ENCODE data around the gene HTT.

HTT gene

GRCh38 chr4:3213661-3214250 lies 139.3 kb downstream of the HTT start:
- FAIRE-seq (no peak), DNase-seq (ENCODE audit: insufficient read length, low spot score) (no peak)

GRCh38 chr4:3215256-3215655 lies 140.8 kb downstream of the HTT start:
- DNase-seq (ENCODE audit: insufficient read length, low spot score) (no peak), FAIRE-seq (no peak)

GRCh38 chr4:3215733-3216132 lies 141.3 kb downstream of the HTT start:
- no peak for DNase-seq (ENCODE audit: insufficient read length, low spot score)
- no peak for FAIRE-seq

GRCh38 chr4:3217266-3217665 lies 142.8 kb downstream of the HTT start:
- FAIRE-seq = no peak

GRCh38 chr4:3217771-3218170 lies 143.3 kb downstream of the HTT start:
- no peak for FAIRE-seq
- no peak for DNase-seq (ENCODE audit: insufficient read length, low spot score)

More at GRCh38 chr4:3217266-3217665, 142.8 kb downstream of the HTT start:
- DNase-seq (ENCODE audit: insufficient read length, low spot score) = no peak

- FAIRE-seq (no peak), DNase-seq (ENCODE audit: insufficient read length, low spot score) (no peak)
Measured at GRCh38 chr4:3218824-3219760, 144.6 kb downstream of the HTT start.

- no peak for DNase-seq (ENCODE audit: insufficient read length, low spot score)
- FAIRE-seq = no peak
Measured at GRCh38 chr4:3219761-3220475, 145.4 kb downstream of the HTT start.

GRCh38 chr4:3220476-3221183 lies 146.1 kb downstream of the HTT start:
- FAIRE-seq (no peak), DNase-seq (ENCODE audit: insufficient read length, low spot score) (no peak)

- FAIRE-seq = no peak
- no peak for DNase-seq (ENCODE audit: insufficient read length, low spot score)
Measured at GRCh38 chr4:3221184-3221494, 146.7 kb downstream of the HTT start.

- DNase-seq (ENCODE audit: insufficient read length, low spot score) = no peak
- FAIRE-seq = no peak
Measured at GRCh38 chr4:3221996-3222395, 147.5 kb downstream of the HTT start.

GRCh38 chr4:3223346-3223745 lies 148.9 kb downstream of the HTT start:
- no peak for DNase-seq (ENCODE audit: insufficient read length, low spot score)

GRCh38 chr4:3223956-3224748 lies 149.7 kb downstream of the HTT start:
- FAIRE-seq (no peak), DNase-seq (ENCODE audit: insufficient read length, low spot score) (no peak)

More at GRCh38 chr4:3223346-3223745, 148.9 kb downstream of the HTT start:
- no peak for FAIRE-seq

- FAIRE-seq = no peak
Measured at GRCh38 chr4:3225071-3225850, 150.8 kb downstream of the HTT start.

GRCh38 chr4:3225936-3226335 lies 151.5 kb downstream of the HTT start:
- FAIRE-seq = no peak
- DNase-seq (ENCODE audit: insufficient read length, low spot score) = no peak

More at GRCh38 chr4:3225071-3225850, 150.8 kb downstream of the HTT start:
- DNase-seq (ENCODE audit: insufficient read length, low spot score) = no peak

- FAIRE-seq (no peak), DNase-seq (ENCODE audit: insufficient read length, low spot score) (no peak)
Measured at GRCh38 chr4:3226467-3226866, 152.0 kb downstream of the HTT start.

- DNase-seq (ENCODE audit: insufficient read length, low spot score) = no peak
- FAIRE-seq = no peak
Measured at GRCh38 chr4:3226944-3227343, 152.5 kb downstream of the HTT start.

GRCh38 chr4:3227878-3228675 lies 153.6 kb downstream of the HTT start:
- DNase-seq (ENCODE audit: insufficient read length, low spot score) (no peak), FAIRE-seq (no peak)

- FAIRE-seq (no peak), DNase-seq (ENCODE audit: insufficient read length, low spot score) (no peak)
Measured at GRCh38 chr4:3228881-3229280, 154.4 kb downstream of the HTT start.

GRCh38 chr4:3229328-3229727 lies 154.8 kb downstream of the HTT start:
- FAIRE-seq = no peak
- DNase-seq (ENCODE audit: insufficient read length, low spot score) = no peak

All from GM19239 (cell line).